IgD-negative memory B cell (primary cell): ENCODE measurements around the gene GSTM1. TPM values are rescaled to one million over a fixed set of nuclear protein-coding genes. Genes with fewer than 3 reads are reported as not detected.

Experiments used
- H3K27ac Mint-ChIP-seq, 3 donors: one replicate each; pipeline ENCODE4 v1.8.0; 2020 to 2022; ENCODE audit warnings: mild to moderate bottlenecking in 3 of 3, mixed read lengths in 3 of 3, moderate library complexity in 1 of 3
- H3K27me3 Mint-ChIP-seq: one replicate; pipeline ENCODE4 v1.8.0; 2021; ENCODE audit warnings: mixed read lengths
- H3K36me3 Mint-ChIP-seq: one replicate; pipeline ENCODE4 v1.8.0; 2020; ENCODE audit warnings: mild to moderate bottlenecking, mixed read lengths
- H3K4me1 Mint-ChIP-seq, 3 donors: one replicate each; pipeline ENCODE4 v1.8.0; 2020 to 2022; ENCODE audit warnings: mixed read lengths in 3 of 3, mild to moderate bottlenecking in 1 of 3
- H3K4me3 Mint-ChIP-seq, 4 donors: one replicate each; pipeline ENCODE4 v1.8.0; 2020 to 2022; ENCODE audit warnings: mild to moderate bottlenecking in 4 of 4, mixed read lengths in 4 of 4, moderate library complexity in 3 of 4
- H3K9me3 Mint-ChIP-seq, 3 donors: one replicate each; pipeline ENCODE4 v1.8.0; 2020 to 2021; ENCODE audit warnings: mixed read lengths in 3 of 3, mild to moderate bottlenecking in 1 of 3
- polyA plus RNA-seq: library from polyadenylated mRNA; unstranded; fragments of 300-500 nt; fragmentation: Illumina TruSeq; gene quantifications from one replicate; pipeline ENCODE4 v1.2.3, GENCODE V29; 2021

GSTM1 gene
- polyA plus RNA-seq = not detected

DNA sequence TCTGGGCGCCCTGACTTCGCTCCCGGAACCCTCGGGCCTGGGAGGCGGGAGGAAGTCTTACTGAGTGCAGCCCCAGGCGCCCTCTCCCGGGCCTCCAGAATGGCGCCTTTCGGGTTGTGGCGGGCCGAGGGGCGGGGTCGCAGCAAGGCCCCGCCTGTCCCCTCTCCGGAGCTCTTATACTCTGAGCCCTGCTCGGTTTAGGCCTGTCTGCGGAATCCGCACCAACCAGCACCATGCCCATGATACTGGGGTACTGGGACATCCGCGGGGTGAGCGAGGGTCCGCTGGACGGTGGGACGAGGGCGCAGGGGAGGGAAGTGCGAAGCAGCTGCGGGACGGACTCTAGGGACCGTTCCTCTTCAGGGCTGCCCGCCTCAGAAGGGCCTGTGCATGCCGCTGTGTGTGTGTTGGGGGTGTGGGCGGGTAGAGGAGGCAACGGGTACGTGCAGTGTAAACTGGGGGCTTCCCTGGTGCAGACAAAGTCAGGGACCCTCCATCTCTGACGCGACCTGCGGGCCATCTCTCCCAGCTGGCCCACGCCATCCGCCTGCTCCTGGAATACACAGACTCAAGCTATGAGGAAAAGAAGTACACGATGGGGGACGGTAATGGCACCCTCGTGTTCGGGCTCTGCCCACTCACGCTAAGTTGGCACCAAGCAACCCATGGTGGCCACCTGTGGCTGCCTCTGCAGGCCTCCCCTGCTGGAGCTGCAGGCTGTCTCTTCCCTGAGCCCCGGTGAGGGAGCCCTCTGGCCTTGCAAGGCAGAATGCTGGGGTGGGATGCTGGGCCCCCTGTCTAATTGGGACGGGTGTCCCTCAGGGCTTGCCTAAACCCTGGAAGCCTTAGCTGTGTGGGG lies at the start of gene GSTM1:
Gene GSTM1, plus strand, starts transcription at position 177 of the 859 bp plus-strand sequence. Its CDS starts 57 bp downstream, at position 234.
- no peaks in the 10 kb centered on the region for H3K36me3 Mint-ChIP-seq
- no peaks in the 10 kb centered on the region for H3K9me3 Mint-ChIP-seq
- no peaks in the 10 kb centered on the region for H3K27me3 Mint-ChIP-seq
- peaks cover 0 to 2% (median 0%) of the 10 kb centered on the region in 3 donors for H3K4me1 Mint-ChIP-seq
- no peak within 1 kb of the TSS for H3K27ac Mint-ChIP-seq
- H3K4me3 Mint-ChIP-seq = peak within 1 kb of the TSS in 2 of 4 donors; percentile 86 to 93

DNA sequence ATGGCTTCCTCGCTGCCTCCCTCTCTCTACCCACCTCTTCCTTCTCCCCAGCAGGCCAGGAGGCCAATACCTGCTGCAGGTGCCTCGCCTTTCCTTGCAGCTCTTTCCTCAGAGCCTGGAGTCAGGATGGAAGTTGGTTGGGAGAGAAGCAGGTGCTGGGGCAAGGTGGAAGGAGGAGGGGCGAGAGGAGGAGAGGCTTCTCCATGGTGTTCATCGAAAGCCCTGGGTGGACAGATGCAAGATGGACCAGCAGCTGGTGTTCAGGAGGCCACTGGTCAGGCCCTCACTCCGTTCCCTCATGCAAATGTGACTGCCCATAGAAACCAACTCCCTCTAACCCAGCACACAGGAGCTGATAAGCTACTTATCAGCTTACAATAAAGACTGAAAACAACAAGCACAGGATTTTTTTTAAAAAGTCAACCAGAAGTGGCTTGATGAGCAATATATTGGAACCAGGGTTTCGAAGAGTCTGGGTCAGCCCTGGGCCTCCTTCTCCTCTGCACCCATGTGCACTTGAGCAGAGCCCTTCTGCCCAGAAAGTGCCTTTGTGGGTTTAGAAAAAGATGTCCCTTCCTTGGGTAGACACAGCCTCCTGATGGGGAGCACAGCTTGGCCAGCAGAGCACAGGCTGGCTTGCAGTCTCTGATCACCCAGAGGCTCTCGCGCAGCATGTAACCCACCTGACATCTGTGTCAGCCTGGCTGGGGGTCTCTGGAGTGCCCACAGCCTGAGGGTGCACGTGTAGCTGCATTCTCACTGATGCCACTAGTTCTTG lies 48.4 kb upstream of the GSTM1 start:
- no peak overlapping the region for H3K27ac Mint-ChIP-seq
- H3K36me3 Mint-ChIP-seq = no peaks in the 10 kb centered on the region
- H3K27me3 Mint-ChIP-seq = no peaks in the 10 kb centered on the region
- no peak overlapping the region for H3K4me3 Mint-ChIP-seq
- H3K4me1 Mint-ChIP-seq = peaks cover 13 to 16% (median 14%) of the 10 kb centered on the region in 3 donors
- H3K9me3 Mint-ChIP-seq = no peaks in the 10 kb centered on the region

DNA sequence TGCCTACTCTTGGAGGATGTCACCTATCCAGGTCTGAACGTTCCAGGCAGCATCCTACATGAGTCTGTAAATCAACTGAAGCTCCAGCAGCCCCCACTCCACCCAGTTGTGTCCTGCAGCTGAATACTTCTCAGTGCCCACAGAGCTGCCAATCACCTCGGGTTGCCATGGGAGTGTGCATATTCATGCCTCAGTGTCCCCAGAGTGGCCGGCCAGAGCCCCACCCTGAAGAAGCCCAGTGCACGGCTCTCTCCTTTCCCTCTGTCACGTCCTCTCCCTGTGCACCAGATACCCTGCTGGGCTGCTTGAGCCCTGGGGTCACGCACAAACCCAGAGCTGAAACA lies 47.8 kb upstream of the GSTM1 start:
- Mint-ChIP-seq H3K36me3 (no peaks in the 10 kb centered on the region), H3K4me3 (no peak overlapping the region), H3K27me3 (no peaks in the 10 kb centered on the region), H3K9me3 (no peaks in the 10 kb centered on the region), H3K4me1 (peaks cover 8 to 11% (median 10%) of the 10 kb centered on the region in 3 donors), H3K27ac (no peak overlapping the region)

DNA sequence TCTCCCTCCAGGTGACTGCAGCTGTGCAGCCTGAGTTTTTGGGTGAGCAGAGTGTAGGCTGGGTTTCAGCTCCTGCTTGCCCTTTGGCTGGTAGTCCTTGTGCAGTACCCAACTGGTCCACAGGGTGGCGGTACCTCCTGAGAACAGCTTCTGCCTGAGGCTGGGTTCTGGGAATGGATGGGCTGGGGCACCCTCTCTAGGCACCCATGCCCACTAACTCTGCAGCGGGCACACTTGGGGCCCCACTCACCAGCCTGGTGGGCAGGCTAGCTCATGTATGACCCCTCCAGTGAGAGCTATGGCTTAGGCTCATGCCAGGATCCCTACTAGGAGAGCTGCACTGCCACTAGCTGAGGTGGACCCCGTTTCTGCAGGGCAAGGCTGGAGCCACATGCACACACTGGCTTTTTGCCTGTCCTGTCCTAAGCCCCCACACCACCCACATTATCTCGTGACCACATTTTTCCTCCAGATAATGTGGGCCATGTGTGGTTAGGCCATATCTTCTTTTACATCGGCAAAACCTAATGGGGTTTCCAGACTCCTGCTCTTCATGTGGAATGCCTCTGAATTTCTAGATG lies 47.2 kb upstream of the GSTM1 start:
- Mint-ChIP-seq H3K4me3 (no peak overlapping the region), H3K36me3 (no peaks in the 10 kb centered on the region), H3K27me3 (no peaks in the 10 kb centered on the region), H3K9me3 (no peaks in the 10 kb centered on the region), H3K4me1 (peaks cover 6 to 10% (median 8%) of the 10 kb centered on the region in 3 donors), H3K27ac (no peak overlapping the region)

DNA sequence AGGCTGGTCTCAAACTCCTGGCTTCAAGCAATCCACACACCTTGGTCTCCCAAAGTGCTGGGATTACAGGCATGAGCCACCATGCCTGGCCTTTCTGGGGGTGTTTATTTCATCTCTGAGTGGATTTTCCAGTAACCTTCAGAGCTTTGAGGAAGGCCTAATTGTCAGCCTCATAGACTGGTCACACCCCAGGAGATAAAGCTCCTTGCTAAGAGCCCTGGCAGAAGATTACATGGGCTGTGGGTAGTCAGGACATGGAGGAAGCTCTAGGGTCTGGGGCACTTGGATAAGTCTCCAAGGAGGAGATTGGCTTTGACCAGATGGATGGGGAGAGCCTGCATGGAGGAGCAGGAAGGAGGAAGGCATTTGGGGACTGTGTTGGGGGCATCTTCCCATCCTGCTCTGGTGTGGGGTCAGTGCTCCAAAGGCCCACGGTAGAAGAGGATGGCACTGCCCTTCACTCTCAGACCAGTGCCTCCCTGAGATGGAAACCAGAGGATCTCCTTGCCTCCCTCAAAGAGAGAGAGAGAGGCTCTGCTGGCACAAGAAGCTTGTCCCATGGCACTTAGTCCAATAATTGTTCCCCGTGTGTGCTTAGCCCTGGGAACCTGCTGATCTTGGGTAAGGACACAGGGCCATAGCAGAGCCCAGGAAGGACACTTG lies 46.4 kb upstream of the GSTM1 start:
- Mint-ChIP-seq H3K27me3 (no peaks in the 10 kb centered on the region), H3K36me3 (no peaks in the 10 kb centered on the region), H3K4me1 (peaks cover 4 to 10% (median 8%) of the 10 kb centered on the region in 3 donors), H3K9me3 (no peaks in the 10 kb centered on the region), H3K4me3 (no peak overlapping the region), H3K27ac (no peak overlapping the region)

DNA sequence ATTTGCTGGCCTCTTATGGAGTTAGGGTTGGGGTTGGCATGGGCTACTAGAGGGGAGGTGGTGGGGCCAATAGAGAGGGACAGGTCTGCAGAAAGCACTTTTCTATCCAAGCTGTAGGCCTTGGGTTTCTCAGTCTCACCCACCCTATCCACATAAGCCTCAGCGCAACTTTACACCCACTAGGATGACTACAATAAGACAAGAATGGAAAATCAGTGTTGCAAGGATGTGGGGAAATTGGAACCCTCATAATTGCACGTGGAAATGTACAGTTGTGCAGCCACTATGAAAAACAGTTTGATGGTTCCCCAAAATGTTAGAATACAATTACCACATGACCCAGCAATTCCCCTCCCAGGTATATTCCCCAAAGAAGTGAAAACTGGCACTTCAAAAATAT lies 45.8 kb upstream of the GSTM1 start:
- H3K27me3 Mint-ChIP-seq = no peaks in the 10 kb centered on the region
- H3K4me1 Mint-ChIP-seq = peaks cover 4 to 10% (median 8%) of the 10 kb centered on the region in 3 donors
- no peaks in the 10 kb centered on the region for H3K36me3 Mint-ChIP-seq
- no peaks in the 10 kb centered on the region for H3K9me3 Mint-ChIP-seq
- no peak overlapping the region for H3K27ac Mint-ChIP-seq
- no peak overlapping the region for H3K4me3 Mint-ChIP-seq

DNA sequence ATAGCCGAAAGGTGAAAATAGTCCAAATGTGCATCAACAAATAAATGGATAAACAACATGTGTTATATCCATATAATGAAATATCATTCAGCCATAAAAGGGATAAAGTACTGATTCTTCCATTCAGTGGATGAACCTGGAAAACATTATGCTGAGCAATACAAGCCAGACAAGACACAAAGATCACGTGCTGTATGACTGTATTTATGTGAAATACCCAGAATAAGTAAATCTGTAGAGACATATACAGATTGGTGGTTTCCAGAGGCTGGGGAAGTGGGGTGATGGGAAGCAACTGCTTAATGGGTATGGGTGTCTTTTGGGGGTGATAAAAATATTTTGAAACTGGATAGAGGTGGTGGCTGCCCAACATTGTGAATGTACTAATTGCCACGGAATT lies 45.0 kb upstream of the GSTM1 start:
- Mint-ChIP-seq H3K4me1 (peaks cover 4 to 10% (median 8%) of the 10 kb centered on the region in 3 donors), H3K36me3 (no peaks in the 10 kb centered on the region), H3K27me3 (no peaks in the 10 kb centered on the region), H3K27ac (no peak overlapping the region), H3K4me3 (peak overlapping the region in 1 of 4 donors; percentile 11), H3K9me3 (no peaks in the 10 kb centered on the region)

DNA sequence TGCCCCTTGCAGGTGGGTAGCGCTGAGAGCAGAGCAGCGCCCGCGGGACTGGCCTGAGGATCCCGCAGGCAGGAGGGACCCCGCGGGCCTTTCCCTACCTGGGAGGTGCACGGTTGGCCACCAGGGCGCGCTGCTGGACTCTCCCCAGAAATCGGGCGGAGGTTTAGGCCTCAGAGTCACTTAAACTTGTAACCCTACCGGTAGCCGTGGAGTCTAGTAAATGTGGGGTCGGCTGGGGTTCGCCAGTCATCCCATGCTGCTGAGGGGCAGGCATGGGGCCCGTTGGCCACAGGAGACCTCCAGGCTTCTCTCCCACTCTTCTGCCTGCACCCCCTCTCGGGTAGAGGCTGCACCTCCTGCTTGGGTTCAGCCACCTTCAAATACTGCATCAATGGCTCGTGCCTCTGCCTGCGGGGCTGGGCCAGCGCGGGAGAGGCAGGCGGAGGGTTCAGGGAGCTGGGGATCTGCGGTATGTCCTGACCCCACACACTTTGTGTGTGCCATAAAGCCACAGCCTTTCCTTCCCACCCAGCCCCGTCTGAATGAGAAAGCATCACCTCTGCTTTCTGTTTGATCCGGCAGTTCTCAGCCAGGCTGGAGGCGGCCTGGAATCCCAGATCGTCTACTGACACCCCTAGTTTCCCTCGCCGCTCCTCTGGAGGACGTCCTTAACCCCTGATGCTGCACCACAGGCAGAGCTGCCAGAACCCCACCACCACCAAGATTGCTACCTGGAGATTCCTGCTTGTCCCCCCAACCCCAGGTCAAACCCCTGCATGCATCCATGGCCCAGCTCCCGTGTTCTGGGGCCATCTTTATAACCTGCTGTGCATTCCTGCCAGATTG lies 44.0 kb upstream of the GSTM1 start:
- no peaks in the 10 kb centered on the region for H3K9me3 Mint-ChIP-seq
- no peaks in the 10 kb centered on the region for H3K36me3 Mint-ChIP-seq
- H3K27ac Mint-ChIP-seq = peak overlapping the region; percentile 10 to 82 (median 64)
- H3K4me1 Mint-ChIP-seq = peaks cover 4 to 10% (median 8%) of the 10 kb centered on the region in 3 donors
- H3K27me3 Mint-ChIP-seq = no peaks in the 10 kb centered on the region
- peak overlapping the region in 2 of 4 donors; percentile 21 to 53 for H3K4me3 Mint-ChIP-seq

DNA sequence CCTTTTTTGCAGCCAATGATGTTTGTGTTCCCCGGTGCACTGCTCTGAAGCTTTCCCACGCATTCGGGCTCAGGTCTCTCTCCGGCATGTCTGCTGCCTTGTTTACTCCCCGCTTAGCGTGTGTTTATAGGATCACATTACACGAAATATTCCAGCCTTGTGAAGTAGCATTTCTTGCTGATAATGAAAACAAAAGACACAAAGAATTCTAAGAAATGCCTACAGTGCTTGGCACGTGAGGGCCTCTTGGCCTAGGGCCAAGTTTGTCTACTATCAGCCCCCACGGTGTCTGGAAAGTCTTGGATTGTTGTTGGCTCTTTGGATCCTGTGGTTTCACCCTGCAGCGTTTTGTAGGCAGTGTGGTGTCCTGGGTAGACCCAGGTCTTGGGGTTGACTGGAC lies 42.9 kb upstream of the GSTM1 start:
- Mint-ChIP-seq H3K27me3 (no peaks in the 10 kb centered on the region), H3K9me3 (no peaks in the 10 kb centered on the region), H3K27ac (no peak overlapping the region), H3K4me1 (peaks cover 5 to 10% (median 9%) of the 10 kb centered on the region in 3 donors), H3K36me3 (no peaks in the 10 kb centered on the region), H3K4me3 (no peak overlapping the region)

DNA sequence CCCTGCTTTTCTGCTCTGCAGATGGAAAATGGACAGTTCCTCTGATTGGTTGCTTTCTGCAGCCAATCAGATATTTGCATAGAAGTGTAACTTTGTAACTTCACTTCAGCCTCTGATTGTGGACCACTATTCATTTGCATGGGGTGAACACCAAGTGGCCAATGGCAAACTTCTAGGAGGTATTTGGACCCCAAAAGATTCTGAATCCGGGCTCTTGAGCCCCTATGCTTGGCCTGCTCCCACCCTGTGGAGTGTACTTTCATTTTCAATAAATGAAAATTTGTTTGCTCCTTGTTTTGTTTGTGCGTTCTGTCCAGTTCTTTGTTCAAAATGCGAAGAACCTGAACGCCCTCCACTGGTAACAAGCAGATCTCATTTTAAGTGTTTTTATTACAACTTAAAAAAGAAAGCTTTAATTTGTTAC lies 38.1 kb upstream of the GSTM1 start:
- no peaks in the 10 kb centered on the region for H3K36me3 Mint-ChIP-seq
- H3K4me3 Mint-ChIP-seq = no peak overlapping the region
- peaks cover 9% of the 10 kb centered on the region for H3K27me3 Mint-ChIP-seq
- peaks cover 0 to 6% (median 1%) of the 10 kb centered on the region in 3 donors for H3K4me1 Mint-ChIP-seq
- H3K27ac Mint-ChIP-seq = no peak overlapping the region
- no peaks in the 10 kb centered on the region for H3K9me3 Mint-ChIP-seq

DNA sequence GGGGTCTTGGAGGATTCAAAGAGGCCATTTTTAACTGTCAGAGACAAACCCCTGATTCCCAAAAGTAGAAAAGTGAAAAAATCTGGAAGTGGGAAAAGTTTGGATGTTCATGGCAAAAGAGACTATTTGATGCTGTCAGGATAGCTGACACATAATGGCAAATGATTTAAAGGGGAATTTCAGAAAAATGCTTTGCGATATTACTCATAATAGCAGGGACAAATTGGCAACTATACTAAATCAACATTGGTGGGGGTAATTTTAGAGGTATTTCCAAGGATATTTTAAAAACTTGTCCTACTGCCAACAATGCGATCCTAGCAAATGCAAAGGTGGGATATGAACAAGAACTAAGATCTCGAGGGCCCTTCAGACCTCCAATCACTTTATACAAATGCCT lies 37.0 kb upstream of the GSTM1 start:
- no peaks in the 10 kb centered on the region for H3K9me3 Mint-ChIP-seq
- H3K4me1 Mint-ChIP-seq = peaks cover 6 to 15% (median 9%) of the 10 kb centered on the region in 3 donors
- no peak overlapping the region for H3K4me3 Mint-ChIP-seq
- no peaks in the 10 kb centered on the region for H3K36me3 Mint-ChIP-seq
- H3K27me3 Mint-ChIP-seq = peaks cover 9% of the 10 kb centered on the region
- H3K27ac Mint-ChIP-seq = no peak overlapping the region

DNA sequence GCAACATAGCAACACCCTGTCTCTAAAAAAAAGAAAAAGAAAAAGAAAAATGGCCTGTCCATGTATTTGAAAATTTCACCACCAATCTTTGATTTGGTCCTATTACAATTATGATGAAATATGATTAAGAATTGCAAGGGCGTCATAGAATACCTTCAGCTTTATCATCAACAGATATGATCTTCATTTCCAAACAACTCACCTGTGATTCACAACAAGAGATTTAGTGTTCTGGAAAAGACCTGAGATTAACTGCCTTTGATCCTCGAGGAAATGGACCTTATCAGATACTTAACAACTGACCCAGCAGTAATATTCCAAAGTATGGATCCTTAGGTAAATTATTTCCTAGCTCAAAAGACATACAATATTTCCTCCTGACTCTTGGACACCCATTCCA lies 35.2 kb upstream of the GSTM1 start:
- no peaks in the 10 kb centered on the region for H3K36me3 Mint-ChIP-seq
- H3K4me1 Mint-ChIP-seq = peaks cover 7 to 19% (median 13%) of the 10 kb centered on the region in 3 donors
- no peaks in the 10 kb centered on the region for H3K9me3 Mint-ChIP-seq
- H3K27ac Mint-ChIP-seq = no peak overlapping the region
- H3K27me3 Mint-ChIP-seq = peaks cover 9% of the 10 kb centered on the region
- H3K4me3 Mint-ChIP-seq = peak overlapping the region in 1 of 4 donors; percentile 44

DNA sequence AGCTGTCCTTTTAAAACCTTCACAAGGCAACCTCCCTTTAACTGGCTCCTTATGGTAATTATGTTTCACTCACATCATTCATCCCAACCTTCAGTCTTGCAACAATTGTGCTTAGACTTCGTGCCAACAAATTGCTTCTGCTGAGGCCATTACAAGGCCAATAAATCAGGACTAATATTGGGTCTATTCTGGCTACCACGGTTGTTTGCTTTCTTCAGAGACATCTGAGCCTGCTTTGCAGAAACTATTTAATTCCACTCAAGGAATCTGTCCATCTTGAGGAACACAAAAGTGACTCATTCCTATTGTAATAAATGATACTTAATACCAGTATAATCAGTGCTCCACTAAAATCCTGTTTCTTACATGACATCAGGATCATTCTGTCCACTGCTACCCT lies 34.3 kb upstream of the GSTM1 start:
- Mint-ChIP-seq H3K4me1 (peaks cover 9 to 19% (median 13%) of the 10 kb centered on the region in 3 donors), H3K36me3 (peaks cover 1% of the 10 kb centered on the region), H3K27ac (peak overlapping the region in 1 of 3 donors; percentile 10), H3K27me3 (peaks cover 9% of the 10 kb centered on the region), H3K4me3 (peak overlapping the region; percentile 21 to 63 (median 56)), H3K9me3 (no peaks in the 10 kb centered on the region)

DNA sequence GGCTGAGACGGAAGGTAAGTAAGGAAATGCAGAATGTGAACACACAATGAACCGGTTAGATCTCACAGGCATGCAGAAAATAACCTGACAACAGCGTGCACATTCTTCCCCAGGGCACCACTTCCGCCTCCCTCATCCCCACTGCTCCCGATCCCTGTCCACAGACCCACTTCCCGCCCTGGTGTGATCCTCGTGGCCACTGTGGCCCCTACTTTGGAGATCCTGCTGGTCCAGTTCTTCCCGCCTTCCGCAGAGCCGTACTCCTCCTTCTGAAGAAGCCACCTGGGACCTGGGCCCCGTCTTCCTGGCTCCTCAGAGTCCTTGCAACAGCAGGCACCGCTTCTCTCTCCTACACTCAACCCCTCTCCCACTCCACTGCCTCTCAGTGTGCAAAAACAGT lies 33.1 kb upstream of the GSTM1 start:
- H3K4me1 Mint-ChIP-seq = peaks cover 7 to 19% (median 18%) of the 10 kb centered on the region in 3 donors
- H3K27me3 Mint-ChIP-seq = peaks cover 9% of the 10 kb centered on the region
- H3K4me3 Mint-ChIP-seq = peak overlapping the region in 2 of 4 donors; percentile 91 to 95
- H3K27ac Mint-ChIP-seq = peak overlapping the region in 2 of 3 donors; percentile 71 to 89
- peaks cover 1% of the 10 kb centered on the region for H3K36me3 Mint-ChIP-seq
- H3K9me3 Mint-ChIP-seq = no peaks in the 10 kb centered on the region
